HG03108 (cell line): Measurements from ENCODE around the gene GALNTL6.
A peak's percentile ranks its signal among the peaks of the same experiment; 100 is the strongest.

Experiments used
- ATAC-seq: cut with Tn5 transposase; IDR thresholded peaks from one replicate; pipeline ENCODE4 v1.9.1; 2021; ENCODE audit warnings: moderate library complexity; ENCODE audit not compliant: unreplicated experiment

GALNTL6 gene

DNA sequence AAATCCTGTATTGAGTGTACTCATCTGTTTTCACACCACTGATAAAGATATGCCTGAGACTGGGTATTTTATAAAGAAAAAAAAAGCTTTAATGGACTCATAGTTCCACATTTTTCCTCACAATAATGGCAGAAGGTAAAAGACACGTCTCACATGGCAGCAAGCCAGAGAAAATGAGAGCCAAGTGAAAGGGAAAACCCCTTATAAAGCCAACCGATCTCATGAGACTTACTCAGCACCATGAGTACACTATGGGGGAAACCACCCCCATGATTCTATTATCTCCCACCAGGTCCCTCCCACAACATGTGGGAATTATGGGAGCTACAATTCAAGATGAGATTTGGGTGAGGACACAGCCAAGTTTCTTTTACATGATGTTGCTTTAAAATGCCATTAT, 171.9 kb downstream of the GALNTL6 start:
- no peak for ATAC-seq

DNA sequence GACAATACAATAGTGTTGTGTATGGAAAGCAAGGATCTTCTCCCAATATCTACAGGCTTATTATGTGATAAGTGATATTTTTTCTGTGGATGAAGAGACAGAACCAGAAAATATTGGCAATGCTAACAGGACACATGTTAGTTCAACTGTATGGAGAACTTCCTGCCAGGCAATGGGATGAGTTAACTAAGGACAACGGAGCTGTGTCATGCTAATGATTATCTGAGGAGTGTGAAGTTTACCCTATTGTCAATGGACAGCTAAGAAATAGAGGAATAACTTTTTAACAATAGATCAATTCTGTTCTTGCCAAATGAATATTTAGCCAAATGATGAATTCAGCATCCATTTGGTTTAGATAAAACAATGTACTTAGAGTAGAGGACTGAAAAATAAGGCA, 180.0 kb downstream of the GALNTL6 start:
- no peak for ATAC-seq

DNA sequence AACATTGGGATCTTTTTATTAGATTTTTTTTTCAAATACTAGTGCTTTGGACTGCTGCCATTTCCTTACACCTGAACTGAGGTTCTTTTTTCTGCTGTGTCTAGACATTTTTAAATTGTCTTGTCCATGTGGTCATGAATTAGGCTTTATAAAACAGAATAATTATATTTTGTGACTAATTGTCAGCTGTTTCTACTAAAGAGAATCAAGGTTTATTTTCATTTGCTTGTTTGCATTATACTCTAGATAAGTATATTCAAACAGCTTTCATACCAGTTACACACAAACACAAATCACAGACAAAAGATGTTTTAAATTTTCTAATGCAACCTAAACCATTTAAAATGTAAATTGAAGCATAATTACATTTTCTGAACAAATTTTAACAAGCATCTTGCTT, 194.7 kb downstream of the GALNTL6 start:
- no peak for ATAC-seq

DNA sequence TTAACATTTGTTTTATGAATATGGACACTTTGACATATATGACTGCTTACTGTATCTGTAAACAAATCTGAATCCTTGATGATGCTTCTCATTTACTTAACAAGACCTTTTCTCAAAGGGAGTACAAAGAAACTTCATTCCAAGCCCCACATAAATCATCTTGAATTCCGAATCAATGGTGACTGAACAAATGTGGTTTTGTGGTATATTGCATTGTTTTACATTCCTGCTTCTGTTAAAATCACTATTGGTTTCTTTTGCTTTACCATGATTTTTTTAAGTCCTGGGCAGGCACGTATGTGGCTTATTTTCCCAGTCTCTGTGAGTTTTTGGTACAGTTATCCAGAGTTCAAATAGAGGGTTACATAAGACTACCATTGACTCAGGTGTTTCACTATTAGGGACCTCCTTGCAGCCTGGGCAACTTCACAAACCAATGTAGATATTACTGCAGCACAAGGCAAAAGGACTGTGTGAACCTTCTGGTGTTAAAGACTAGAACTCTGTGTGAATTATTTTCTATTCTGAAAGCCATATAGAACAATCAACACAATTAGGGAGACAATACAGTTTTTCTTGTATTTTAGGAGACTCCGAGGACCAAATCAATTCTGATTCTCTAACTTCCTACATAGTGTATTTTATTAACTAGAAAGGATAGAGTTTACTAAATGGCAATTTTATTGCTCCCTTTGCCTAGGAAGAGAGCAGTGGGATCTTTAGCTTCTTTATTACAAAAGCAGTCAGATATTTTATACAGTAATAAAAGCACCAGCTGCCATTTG, 196.4 kb downstream of the GALNTL6 start:
- ATAC-seq = no peak

DNA sequence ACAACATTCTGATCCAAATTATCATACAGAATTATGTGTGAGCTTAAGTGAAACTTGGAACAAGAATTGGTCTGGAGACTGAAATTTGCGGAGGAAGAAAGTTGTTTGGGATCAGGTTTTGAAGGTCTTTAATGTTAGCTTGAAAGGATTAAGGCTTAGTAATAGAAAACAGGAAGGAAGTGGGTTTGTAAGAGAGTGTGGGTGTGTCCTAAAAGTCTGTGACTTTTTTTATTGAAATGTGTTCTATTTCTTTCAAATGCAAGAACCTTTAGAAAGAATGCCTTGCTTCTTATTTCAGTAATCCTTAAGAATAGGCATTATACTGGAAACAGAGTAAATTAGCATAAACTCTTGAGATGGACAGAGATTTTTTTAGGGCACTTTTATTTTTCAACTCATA, 198.0 kb downstream of the GALNTL6 start:
- ATAC-seq = no peak

DNA sequence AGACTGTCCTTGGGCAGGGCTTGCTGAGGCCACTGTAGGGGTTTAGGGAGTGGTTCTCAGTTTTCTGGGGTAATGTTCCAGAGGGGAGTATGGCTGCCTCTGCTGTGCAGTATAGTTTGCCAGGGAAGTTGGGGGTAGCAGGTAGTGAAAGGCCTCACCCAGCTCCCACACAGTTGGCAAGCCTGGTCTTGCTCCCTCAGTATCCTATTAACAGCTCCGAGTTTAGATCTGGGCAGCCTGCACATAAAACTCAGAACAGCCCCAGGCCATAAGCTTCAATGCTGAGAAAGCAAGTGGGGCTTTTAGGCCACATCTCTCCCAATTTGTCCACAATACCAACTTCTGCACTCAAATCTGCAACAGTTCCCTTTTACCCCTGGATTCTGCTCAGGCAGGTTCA, 205.2 kb downstream of the GALNTL6 start:
- no peak for ATAC-seq

DNA sequence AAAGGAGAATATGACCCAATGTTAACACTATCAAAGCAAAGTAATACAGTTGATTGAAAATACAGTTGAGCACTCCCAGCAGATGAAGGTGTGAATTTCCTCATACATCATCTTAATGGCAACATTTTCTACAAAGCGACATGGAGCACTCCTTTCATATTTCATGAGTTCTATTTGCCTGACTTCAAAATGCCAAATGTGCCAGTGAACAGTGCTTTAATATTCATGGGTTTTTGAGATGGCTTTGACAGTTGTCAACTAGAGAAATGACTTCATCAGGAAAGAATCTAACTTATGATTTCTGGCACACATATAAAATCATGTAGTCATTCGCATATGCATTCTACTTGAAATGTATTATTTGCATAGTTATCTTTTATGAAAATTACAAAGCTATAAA, 222.4 kb downstream of the GALNTL6 start:
- no peak for ATAC-seq

DNA sequence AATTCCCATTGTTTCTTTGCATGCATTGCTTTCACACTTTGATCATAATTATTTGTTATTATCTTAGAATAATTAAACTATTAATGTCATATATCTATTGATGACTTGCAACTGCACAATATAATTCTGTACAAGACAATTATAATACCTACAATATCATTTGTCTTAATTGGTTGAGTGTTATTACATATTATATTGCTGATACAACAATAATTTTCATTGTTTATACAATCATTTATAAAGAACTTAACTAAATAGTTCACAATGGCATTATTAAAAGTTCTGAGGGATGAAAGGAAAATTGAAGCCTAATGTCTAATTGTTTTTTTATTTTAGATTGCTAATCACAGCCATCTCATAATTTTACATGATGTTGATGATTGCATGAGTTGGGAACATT, 227.6 kb downstream of the GALNTL6 start:
- ATAC-seq = no peak

DNA sequence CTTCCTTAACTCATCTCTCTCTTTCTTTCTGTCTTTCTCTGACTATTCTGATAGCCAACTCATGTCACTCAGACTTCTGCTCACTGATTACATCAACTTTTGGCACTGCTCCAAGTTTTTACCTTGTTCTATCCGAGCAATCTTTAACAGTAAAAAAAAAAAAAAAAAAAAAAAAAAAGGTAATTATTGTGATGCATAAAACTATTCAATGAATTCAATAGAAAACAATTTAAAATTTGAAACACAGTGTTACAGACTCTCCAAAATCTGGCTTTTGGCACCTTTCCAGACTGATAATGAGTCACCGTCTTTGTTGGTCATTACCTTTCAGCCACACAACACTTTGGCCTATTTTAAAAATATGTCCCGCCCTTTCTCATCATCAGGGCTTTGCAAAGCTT, 229.5 kb downstream of the GALNTL6 start:
- no peak for ATAC-seq

DNA sequence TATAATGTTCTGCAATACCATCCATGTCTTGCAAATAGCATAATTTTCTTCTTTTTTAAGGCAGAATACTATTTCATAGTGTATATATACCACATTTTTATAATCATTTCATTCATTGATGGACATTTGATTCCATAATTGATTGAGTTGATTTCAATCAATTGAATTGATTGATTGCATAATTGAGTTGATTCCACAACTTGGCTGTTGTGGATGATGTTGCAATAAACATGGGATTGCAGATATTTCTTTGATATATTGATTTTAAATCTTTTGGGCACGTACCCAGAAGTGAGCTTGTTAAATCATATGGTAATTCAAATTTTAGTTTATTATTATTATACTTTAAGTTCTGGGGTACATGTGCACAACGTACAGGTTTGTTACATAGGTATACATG, 232.8 kb downstream of the GALNTL6 start:
- no peak for ATAC-seq

DNA sequence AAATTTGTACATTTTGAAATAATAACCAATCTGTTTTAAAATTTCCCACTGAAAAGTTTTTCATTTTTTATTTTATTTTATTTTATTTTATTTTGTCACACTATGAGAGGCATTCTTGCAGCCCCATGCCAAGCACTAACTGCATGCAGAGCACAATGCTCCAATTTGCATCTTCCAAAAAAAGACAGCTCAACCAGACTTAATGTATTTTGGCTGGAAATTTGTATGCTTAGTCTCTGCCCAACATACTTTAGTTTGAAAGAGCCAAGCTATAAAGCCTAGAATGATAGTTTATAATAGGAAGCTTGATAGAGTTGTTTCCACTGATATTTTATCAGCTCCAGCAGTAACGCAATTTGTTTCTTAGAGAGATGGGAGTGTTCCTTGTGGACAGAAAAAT, 235.5 kb downstream of the GALNTL6 start:
- no peak for ATAC-seq

DNA sequence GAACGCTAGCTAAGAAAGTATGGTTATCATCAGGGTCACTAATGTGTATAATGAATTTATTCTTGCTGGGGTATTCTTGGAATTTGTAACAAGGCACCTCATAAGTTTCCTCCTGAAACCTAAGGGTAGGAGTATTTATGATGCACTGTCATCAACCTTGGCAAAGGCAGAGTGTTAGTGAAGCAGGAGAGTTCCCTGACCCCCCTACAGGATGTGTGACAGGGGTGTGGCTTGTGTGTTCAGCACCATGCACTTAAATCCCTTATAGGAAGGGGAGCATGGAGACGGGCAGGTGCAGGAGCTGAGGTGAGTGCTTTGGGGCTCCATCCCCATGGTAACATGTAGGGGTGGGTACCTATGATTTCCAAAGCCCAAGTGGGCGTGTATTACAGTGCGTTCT, 237.7 kb downstream of the GALNTL6 start:
- no peak for ATAC-seq

DNA sequence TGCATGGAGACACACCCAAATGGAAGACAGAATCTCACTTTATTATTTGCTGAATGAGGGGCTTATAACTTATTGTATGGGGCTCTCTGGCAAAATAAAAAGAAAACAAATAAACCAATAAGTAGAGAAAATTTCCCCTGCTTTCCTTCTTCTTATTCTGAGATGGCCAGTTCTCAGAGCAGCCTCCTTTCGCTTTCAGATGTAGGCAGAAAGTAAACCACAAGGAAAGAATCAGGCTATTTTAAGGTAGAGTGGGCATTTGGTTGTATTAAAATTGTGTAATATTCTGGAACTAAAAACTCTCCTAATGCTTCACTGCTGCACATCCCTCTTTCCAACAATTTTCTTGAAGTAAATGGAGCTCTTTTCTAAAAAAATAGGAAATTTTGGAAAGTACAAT, 241.8 kb downstream of the GALNTL6 start:
- peak; percentile 74 for ATAC-seq

DNA sequence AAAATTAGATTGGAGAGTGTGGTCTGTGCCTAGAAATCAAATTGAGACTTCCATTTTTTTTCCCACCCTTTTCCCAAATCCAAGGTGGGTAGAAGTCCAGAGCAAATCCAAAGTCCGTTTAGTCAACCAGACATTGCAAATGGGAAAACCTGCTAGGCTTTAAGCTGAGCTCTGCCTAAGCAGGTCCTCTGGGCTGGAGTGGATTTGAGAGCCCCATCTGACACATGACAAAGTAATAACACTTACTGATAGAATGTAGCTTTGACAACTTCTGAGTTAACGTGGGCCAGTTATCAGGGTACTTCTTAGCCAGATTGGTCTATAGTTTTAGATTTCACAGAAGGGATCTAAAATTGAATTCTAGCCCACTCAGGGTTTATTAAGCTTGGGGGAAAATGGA, 242.3 kb downstream of the GALNTL6 start:
- ATAC-seq = no peak

DNA sequence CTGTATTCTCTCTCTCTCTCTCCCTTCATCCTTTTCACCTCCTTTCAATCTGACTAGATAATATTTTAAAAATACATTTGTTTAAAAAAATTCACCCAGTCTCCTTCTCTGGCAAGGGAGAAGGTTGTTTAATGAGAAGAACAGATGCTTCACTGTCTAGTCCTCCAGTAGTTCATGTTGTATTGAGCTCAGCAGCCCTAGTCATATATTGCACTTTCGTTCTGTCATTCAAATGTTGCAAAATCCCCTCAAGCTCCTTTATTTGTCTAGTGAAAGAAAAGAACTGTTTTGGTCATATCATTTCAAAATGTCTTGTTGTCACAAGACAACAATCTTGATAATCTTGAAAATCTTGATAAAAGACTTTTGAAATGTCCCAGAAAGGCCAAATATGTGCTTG, 248.0 kb downstream of the GALNTL6 start:
- no peak for ATAC-seq

DNA sequence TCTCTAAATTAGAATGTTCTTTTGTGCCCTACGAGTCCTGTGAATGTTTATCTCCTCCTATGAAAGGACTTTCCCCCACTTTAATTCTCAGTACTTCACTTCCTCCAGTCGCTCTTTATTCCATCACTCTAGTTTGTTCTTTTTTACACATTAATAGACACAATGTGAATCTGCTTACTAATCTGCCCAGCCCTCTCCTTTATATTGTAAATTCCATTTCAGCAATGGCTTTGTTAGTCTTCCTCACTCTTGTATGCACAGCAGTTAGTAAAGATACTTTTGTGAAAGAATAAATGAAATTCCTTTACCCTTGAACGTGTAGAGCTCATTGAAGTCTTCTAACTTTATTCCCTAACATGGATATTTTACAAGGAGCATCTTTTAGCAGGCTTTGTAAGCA, 255.3 kb downstream of the GALNTL6 start:
- ATAC-seq = no peak

DNA sequence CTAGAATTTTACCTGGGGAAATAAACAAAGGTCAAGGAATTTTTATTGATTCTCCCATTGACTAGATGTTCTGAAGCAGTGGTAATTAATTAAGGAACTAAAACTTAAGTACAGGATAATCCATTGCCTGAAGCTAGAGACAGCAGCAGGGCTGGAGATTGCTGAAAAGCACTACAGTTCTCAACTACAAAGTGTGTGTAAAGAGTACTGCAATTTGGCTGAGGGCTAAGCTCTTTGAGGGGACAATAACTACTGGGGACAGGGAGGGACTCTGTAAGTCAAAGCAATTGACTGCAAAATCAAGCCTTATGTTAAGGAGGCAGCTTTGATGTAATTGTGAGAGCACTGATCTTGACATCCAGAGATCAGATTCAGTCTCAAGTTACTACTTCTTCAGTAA, 260.4 kb downstream of the GALNTL6 start:
- ATAC-seq = no peak

DNA sequence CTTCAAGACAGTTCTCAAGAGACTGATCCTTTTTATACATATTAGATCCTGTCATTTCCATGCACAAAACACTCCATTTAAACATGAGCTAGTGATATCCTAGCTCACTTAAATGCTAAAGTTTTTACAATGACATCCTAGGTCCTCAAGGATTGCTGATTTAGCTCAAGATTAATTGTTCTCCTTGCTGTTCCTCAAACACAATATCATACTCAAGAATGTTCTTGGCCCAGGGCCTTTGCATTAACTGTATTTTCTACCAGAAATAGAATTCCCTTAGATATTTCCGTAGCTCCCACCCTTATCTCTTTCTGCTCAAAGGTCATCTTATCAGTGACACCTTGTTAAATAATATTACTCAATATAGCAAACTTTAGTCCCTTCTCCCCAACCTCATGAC, 270.1 kb downstream of the GALNTL6 start:
- ATAC-seq = no peak

DNA sequence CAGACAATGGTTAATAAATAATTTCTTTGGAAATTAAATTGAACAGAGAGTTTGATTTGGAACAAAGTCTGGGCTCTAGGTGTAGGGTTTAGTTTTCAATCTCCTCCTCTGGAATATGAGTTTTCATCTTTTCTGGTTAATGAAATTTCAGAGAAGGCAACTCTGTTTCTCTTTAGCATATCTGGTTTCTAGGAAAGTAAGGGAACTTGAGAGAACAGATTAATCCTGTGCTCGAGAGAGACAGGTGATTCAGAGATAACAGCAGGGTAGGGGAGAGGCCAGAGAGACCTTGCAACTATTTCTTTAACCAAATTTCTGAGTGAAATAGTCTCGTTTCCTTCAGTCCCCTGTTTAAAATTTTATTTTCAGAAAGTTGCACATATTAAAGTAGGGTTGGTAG, 275.4 kb downstream of the GALNTL6 start:
- no peak for ATAC-seq

DNA sequence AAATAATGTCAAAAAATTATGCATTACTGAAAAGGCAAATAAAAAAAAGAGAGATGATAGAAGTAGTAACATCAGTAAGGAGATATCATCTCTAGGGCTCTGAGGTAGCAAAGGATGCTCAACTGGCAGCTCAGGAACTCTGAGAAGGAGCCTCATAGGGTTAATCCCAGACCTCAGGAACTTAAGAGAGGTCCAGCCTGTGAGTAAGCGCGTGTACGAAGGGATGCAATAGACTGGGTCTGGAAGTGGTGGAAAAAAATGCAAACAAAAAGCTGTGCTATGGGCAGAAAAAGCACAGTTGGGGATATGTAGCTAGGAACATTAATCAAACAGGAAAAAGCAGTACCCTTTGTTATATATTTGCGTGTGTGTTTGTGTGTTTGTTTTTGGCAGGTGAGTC, 282.0 kb downstream of the GALNTL6 start:
- ATAC-seq = no peak

DNA sequence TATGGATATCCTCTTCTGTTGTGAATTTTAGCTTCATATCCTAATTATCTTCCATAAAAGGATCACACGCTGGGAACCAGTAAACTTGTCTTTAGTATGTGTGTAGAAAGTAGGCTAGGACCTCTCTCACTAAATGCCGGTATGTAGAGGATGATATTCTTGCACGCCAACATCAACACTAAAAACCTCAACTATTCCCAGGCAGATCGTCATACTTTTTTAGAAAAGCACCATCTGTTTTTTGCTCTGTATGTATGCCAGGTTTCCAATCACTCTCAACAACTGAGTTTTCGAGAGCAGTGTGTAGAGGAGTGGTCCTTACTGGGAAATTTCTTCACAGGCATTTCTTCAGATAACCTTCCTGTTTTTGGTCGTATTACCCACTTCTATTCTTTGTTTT, 283.6 kb downstream of the GALNTL6 start:
- no peak for ATAC-seq

DNA sequence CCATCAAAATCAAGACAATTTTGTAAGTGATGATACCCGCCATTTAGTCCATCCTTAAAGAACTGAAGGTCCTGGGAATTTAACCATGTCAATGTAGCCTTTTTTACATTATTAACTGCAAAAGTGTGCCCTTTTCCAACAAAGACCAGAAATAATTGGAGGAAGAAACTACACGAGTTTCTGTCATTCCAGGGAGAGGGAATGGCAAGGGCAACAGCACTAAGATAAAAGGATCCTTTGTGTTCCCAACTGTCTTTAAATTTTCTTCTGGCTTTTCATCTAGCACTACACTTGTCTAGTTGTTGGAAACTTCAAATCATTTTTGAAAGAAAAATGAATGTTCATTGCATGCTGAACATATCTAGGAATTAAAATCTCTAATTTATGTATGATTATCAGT, 286.2 kb downstream of the GALNTL6 start:
- no peak for ATAC-seq

DNA sequence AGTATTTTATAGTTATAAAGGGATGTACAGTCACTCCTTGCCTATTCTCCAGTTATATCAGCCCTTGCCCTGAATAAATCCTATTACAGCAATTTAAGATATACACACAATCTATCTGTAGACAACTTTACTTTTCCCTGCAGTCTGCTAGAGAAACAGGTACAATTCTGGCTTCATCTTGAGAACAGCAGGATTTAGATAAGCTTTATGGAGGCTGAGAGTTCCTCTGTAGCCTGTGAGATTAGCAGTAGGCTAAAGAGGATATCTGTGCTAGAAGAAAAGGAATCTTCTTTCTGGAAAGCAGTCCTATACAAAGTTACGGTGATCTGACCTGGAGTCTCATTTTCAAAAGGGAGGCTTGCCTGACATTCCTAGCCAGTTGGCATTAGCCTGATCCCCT, 290.3 kb downstream of the GALNTL6 start:
- ATAC-seq = no peak
